SK-N-SH (cell line): ENCODE results near the gene TMEFF1. TPM values are rescaled to one million over a fixed set of nuclear protein-coding genes. Genes with fewer than 3 reads are reported as not detected.

Experiments
- CTCF ChIA-PET: fragments of 300-600, 350-600 bp; formaldehyde crosslinking; extraction: SDS; loops from one replicate; lab custom pipeline; 2021; lab: Yijun Ruan, JAX
- POLR2A ChIA-PET: fragments of 350-600 bp; sonication (Branson Sonifier 250); formaldehyde crosslinking; extraction: SDS; loops from one replicate; lab custom pipeline; 2020; ENCODE audit warnings: antibody characterized with exemption, inconsistent platforms; lab: Yijun Ruan, JAX
- DNase-seq: peaks from one replicate; pipeline ENCODE4 v3.0.0; 2012
- H2AFZ ChIP-seq: fragments of 200-600 bp; sonication (generic); 2 replicates; pipeline ENCODE4 v1.8.1; 2016; ENCODE audit warnings: antibody characterized with exemption, mild to moderate bottlenecking, low read depth
- H3F3A ChIP-seq: fragments of 200-600 bp; sonication (generic); replicated peaks from 2 replicates; pipeline ENCODE3; 2016; ENCODE audit warnings: antibody characterized with exemption, mild to moderate bottlenecking; ENCODE audit not compliant: insufficient read depth
- H3K27ac ChIP-seq, 2 experiments: fragments of 200-500 bp in 1 of 2; fragments of 200-600 bp in 1 of 2; sonication (Bioruptor generic) in 1 of 2; sonication (generic), shearing (Covaris generic) in 1 of 2; 2 replicates each; pipeline versions ENCODE4 v1.5.1 to v1.6.1; 2014 to 2016; ENCODE audit warnings: low read depth in 2 of 2, inconsistent platforms in 1 of 2, low read length in 1 of 2, mild to moderate bottlenecking in 1 of 2, mixed read lengths in 1 of 2
- H3K27me3 ChIP-seq: fragments of 200-600 bp; sonication (generic), shearing (Covaris generic); 2 replicates; pipeline ENCODE4 v1.6.1; 2016; ENCODE audit warnings: mixed run types; ENCODE audit not compliant: insufficient read depth
- H3K36me3 ChIP-seq, 2 experiments: fragments of 200-500 bp in 1 of 2; fragments of 200-600 bp in 1 of 2; sonication (Bioruptor generic) in 1 of 2; sonication (generic) in 1 of 2; replicated peaks in 1 of 2; 2 replicates each; pipeline versions ENCODE3 to v1.5.1; 2014 to 2016; ENCODE audit warnings: low read length in 1 of 2, mild to moderate bottlenecking in 1 of 2; ENCODE audit not compliant: insufficient read depth in 2 of 2, control insufficient read depth in 1 of 2
- H3K4me1 ChIP-seq, 2 experiments: fragments of 200-500 bp in 1 of 2; fragments of 200-600 bp in 1 of 2; sonication (Bioruptor generic) in 1 of 2; sonication (generic), shearing (Covaris generic) in 1 of 2; 2 replicates each; pipeline versions ENCODE4 v1.5.1 to v1.6.1; 2014 to 2016; ENCODE audit warnings: low read depth in 1 of 2, low read length in 1 of 2, mixed run types in 1 of 2; ENCODE audit not compliant: insufficient read depth in 2 of 2, control insufficient read depth in 1 of 2
- H3K4me2 ChIP-seq: fragments of 200-600 bp; sonication (generic), shearing (Covaris generic); 2 replicates; pipeline ENCODE4 v1.6.1; 2017; ENCODE audit warnings: mixed run types
- H3K4me3 ChIP-seq, 2 experiments: fragments of 200-500 bp in 1 of 2; fragments of 200-600 bp in 1 of 2; sonication (Bioruptor generic) in 1 of 2; sonication (generic), shearing (Covaris generic) in 1 of 2; 2 replicates each; pipeline versions ENCODE4 v1.5.1 to v1.8.1; 2014 to 2016; ENCODE audit warnings: low read depth in 2 of 2, inconsistent platforms in 1 of 2, low read length in 1 of 2, mild to moderate bottlenecking in 1 of 2, mixed read lengths in 1 of 2, moderate library complexity in 1 of 2
- H3K79me2 ChIP-seq: fragments of 200-600 bp; sonication (generic); 2 replicates; pipeline ENCODE4 v1.8.1; 2017; ENCODE audit warnings: mild to moderate bottlenecking; ENCODE audit not compliant: insufficient read depth
- H3K9ac ChIP-seq: fragments of 200-600 bp; sonication (generic); 2 replicates; pipeline ENCODE4 v1.6.1; 2017; ENCODE audit warnings: mixed run types
- H3K9me2 ChIP-seq: fragments of 200-600 bp; sonication (generic); 2 replicates; pipeline ENCODE4 v1.6.1; 2017; ENCODE audit warnings: mixed run types
- H3K9me3 ChIP-seq: fragments of 200-600 bp; sonication (generic); 2 replicates; pipeline ENCODE4 v1.6.1; 2017; ENCODE audit warnings: mixed run types, mild to moderate bottlenecking, moderate library complexity
- H4K20me1 ChIP-seq: fragments of 200-600 bp; sonication (generic); 2 replicates; pipeline ENCODE4 v1.6.1; 2017; ENCODE audit warnings: mild to moderate bottlenecking, mixed run types; ENCODE audit not compliant: insufficient read depth
- CTCF ChIP-seq: fragments of 200-600 bp; sonication (generic); IDR thresholded peaks from 2 replicates; pipeline ENCODE4 v1.6.1; 2017; ENCODE audit warnings: antibody characterized with exemption, mild to moderate bottlenecking, moderate library complexity
- EP300 ChIP-seq, 2 experiments: IDR thresholded peaks; 2 replicates each; pipeline versions ENCODE4 v1.4.0 to v1.6.1; 2012; ENCODE audit warnings: borderline replicate concordance in 1 of 2, low read depth in 1 of 2, low read length in 1 of 2
- EZH2phosphoT487 ChIP-seq: fragments of 200-600 bp; sonication (generic); IDR thresholded peaks from 2 replicates; pipeline ENCODE4 v1.6.1; 2017; ENCODE audit warnings: low read depth, mixed run types, mild to moderate bottlenecking, antibody characterized with exemption, moderate library complexity, borderline replicate concordance
- FOXM1 ChIP-seq: IDR thresholded peaks from 2 replicates; pipeline ENCODE4 v1.4.0; 2012; ENCODE audit warnings: low read depth, mild to moderate bottlenecking
- GABPA ChIP-seq: IDR thresholded peaks from 2 replicates; pipeline ENCODE4 v1.4.0; 2012; ENCODE audit warnings: low read depth, mild to moderate bottlenecking
- GATA2 ChIP-seq: sonication (generic); formaldehyde crosslinking; IDR thresholded peaks from 2 replicates; pipeline ENCODE4 v1.5.0; 2020; ENCODE audit warnings: mild to moderate bottlenecking, missing genetic modification reagents
- IRF3 ChIP-seq: fragments of 150-350 bp; IDR thresholded peaks from 2 replicates; pipeline ENCODE4 v1.6.1; 2016; ENCODE audit warnings: mild to moderate bottlenecking, low read depth, low read length
- MEF2A ChIP-seq: IDR thresholded peaks from 2 replicates; pipeline ENCODE4 v1.4.0; 2012; ENCODE audit warnings: low read depth, borderline replicate concordance
- NFIC ChIP-seq: IDR thresholded peaks from 2 replicates; pipeline ENCODE4 v1.4.0; 2012; ENCODE audit warnings: borderline replicate concordance
- NRF1 ChIP-seq: IDR thresholded peaks from 2 replicates; pipeline ENCODE4 v1.6.1; 2012; ENCODE audit warnings: low read depth, mild to moderate bottlenecking, low read length
- POLR2AphosphoS5 ChIP-seq: IDR thresholded peaks from 2 replicates; pipeline ENCODE4 v1.6.1; 2012; ENCODE audit warnings: low read depth, low read length
- RAD21 ChIP-seq: IDR thresholded peaks from 2 replicates; pipeline ENCODE4 v1.6.1; 2012; ENCODE audit warnings: mild to moderate bottlenecking, low read length
- REST ChIP-seq: IDR thresholded peaks from 2 replicates; pipeline ENCODE4 v1.6.1; 2012; ENCODE audit warnings: mild to moderate bottlenecking, low read depth, low read length, moderate library complexity
- RXRA ChIP-seq: IDR thresholded peaks from 2 replicates; pipeline ENCODE4 v1.4.0; 2012; ENCODE audit warnings: low read depth, mild to moderate bottlenecking, borderline replicate concordance
- SIN3A ChIP-seq: IDR thresholded peaks from 2 replicates; pipeline ENCODE4 v1.6.1; 2012; ENCODE audit warnings: low read depth, mild to moderate bottlenecking, low read length, moderate library complexity, borderline replicate concordance
- SMC3 ChIP-seq: IDR thresholded peaks from 2 replicates; pipeline ENCODE4 v1.6.1; 2012; ENCODE audit warnings: low read depth, low read length, improper control_type of control experiment
- TCF12 ChIP-seq: IDR thresholded peaks from 2 replicates; pipeline ENCODE4 v1.4.0; 2012
- YY1 ChIP-seq: IDR thresholded peaks from 2 replicates; pipeline ENCODE4 v1.4.0; 2012; ENCODE audit warnings: low read depth, mild to moderate bottlenecking
- ZBTB33 ChIP-seq: IDR thresholded peaks from 2 replicates; pipeline ENCODE4 v1.4.0; 2012; ENCODE audit warnings: low read depth, borderline replicate concordance
- WGBS: methylation state at CpG from one replicate; pipeline ENCODE4 v1.1.6; 2017; ENCODE audit warnings: low lambda C conversion rate; 5-methylcytosine and 5-hydroxymethylcytosine counted together
- polyA plus RNA-seq, 3 experiments: library from polyadenylated mRNA; depleted of rRNA; stranded (reverse); fragments of >200 nt; gene quantifications; 2 replicates each; pipeline ENCODE4 v1.2.3, GENCODE V29; 2012

Gene TMEFF1
- polyA plus RNA-seq, 1 of the 3 experiments (the other 2 are of a cell fraction), result 2.5 TPM

GRCh38 chr9:100511205-100511604 lies 38.3 kb downstream of the TMEFF1 start:
- H4K20me1 ChIP-seq, result no peaks in the 10 kb centered on the region
- H3K4me1 ChIP-seq, result no peaks in the 10 kb centered on the region
- H2AFZ ChIP-seq, result no peak overlapping the region
- CTCF ChIA-PET, result no interaction called here
- H3K9ac ChIP-seq, result no peak overlapping the region
- H3F3A ChIP-seq, result no peaks in the 10 kb centered on the region
- H3K9me3 ChIP-seq, result no peaks in the 10 kb centered on the region
- POLR2A ChIA-PET, result no interaction called here
- 83% methylated on average over 1 of the region's 1 CpG for WGBS
- H3K27me3 ChIP-seq, result no peaks in the 10 kb centered on the region
- no peak overlapping the region for H3K4me3 ChIP-seq
- H3K36me3 ChIP-seq, result peaks cover 0 to 6% of the 10 kb centered on the region in 2 experiments
- no peak for TF ChIP-seq CTCF
- TF ChIP-seq REST, result no peak
- no peak for TF ChIP-seq ZBTB33
- no peak for TF ChIP-seq NFIC
- TF ChIP-seq SMC3, result no peak
- TF ChIP-seq RAD21, result no peak
- no peak for TF ChIP-seq POLR2AphosphoS5
- TF ChIP-seq RXRA, result no peak
- no peak for TF ChIP-seq YY1
- TF ChIP-seq FOXM1, result no peak
- no peak for TF ChIP-seq MEF2A
- TF ChIP-seq EP300 (IDR thresholded peaks at IDR 0.05; ENCODE audit: borderline replicate concordance in 1 of 2, low read depth in 1 of 2, low read length in 1 of 2), result no peak
- TF ChIP-seq GATA2 (CRISPR knock-in tag), result no peak
- no peak for TF ChIP-seq NRF1
- no peak for TF ChIP-seq EZH2phosphoT487
- no peak for TF ChIP-seq GABPA
- TF ChIP-seq IRF3, result no peak
- TF ChIP-seq SIN3A, result no peak
- TF ChIP-seq TCF12, result no peak
- no peaks in the 10 kb centered on the region for H3K9me2 ChIP-seq
- peaks cover 10% of the 10 kb centered on the region; the same call in 1 of the 2 replicates for H3K79me2 ChIP-seq
- no peak for DNase-seq
- H3K4me2 ChIP-seq, result no peak overlapping the region
- no peak overlapping the region for H3K27ac ChIP-seq
